IPS-18a (cell line): Measurements from ENCODE around the gene WDR82.

Experiments
- H3K27ac ChIP-seq: one replicate; pipeline ENCODE4 v1.5.1; 2013; ENCODE audit warnings: low read length
- H3K27me3 ChIP-seq: one replicate; pipeline ENCODE4 v1.6.1; 2013; ENCODE audit warnings: mild to moderate bottlenecking, low read length; ENCODE audit not compliant: control insufficient read depth, insufficient read depth
- H3K36me3 ChIP-seq: one replicate; pipeline ENCODE4 v1.6.1; 2013; ENCODE audit warnings: low read depth, low read length; ENCODE audit not compliant: control insufficient read depth
- H3K4me1 ChIP-seq: one replicate; pipeline ENCODE4 v1.6.1; 2013; ENCODE audit warnings: low read depth, low read length; ENCODE audit not compliant: control insufficient read depth
- H3K4me3 ChIP-seq: one replicate; pipeline ENCODE4 v1.5.1; 2013; ENCODE audit warnings: low read length
- H3K9ac ChIP-seq: one replicate; pipeline ENCODE4 v1.6.1; 2013; ENCODE audit warnings: mild to moderate bottlenecking, low read length, moderate library complexity
- H3K9me3 ChIP-seq: one replicate; pipeline ENCODE4 v1.6.1; 2013; ENCODE audit warnings: low read depth, low read length; ENCODE audit not compliant: control insufficient read depth

Gene WDR82

DNA sequence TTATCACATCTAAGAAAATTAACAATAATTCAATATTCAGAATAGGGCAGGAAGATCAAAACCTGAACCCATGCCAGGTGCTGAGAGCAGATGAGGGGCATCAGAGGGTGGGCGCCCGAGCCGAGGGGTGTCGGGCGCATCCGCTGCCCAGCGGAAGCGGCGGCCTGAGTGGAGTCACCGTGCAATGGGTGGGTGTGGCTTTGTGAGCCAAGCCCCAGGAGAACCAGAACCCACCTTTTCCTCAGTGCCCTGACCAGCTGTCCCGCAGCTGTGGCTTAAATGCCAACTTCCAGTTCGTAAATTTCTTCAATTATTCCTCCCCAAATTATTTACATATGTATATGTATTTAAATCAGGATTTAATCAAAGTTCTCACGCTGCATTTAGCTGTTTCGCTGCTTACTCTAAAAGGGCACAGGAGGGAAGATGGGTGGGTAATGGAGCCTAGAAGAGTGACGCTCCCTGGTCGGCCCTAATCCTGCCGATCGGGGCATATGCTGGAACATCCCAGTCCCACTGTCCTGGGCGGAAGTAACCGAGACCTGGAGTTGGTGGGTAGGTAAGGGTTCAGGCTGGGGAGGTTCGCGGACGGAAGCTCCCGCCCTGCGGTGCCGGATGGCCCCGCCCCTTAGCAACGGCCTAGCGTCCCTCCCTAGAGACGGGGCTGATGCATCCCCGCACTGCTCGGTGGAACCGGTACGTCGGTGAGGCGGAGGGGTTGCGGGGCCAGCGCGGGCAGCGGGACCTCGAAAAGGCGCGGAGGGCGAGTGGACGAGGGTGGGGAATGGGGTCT is 39.0 kb upstream of the WDR82 start:
- no peaks in the 10 kb centered on the region for H3K9me3 ChIP-seq
- H3K4me1 ChIP-seq, result no peaks in the 10 kb centered on the region
- no peaks in the 10 kb centered on the region for H3K36me3 ChIP-seq
- H3K4me3 ChIP-seq, result peak overlapping the region; percentile 58
- H3K27ac ChIP-seq, result no peak overlapping the region
- H3K27me3 ChIP-seq, result peaks cover 15% of the 10 kb centered on the region
- no peak overlapping the region for H3K9ac ChIP-seq

DNA sequence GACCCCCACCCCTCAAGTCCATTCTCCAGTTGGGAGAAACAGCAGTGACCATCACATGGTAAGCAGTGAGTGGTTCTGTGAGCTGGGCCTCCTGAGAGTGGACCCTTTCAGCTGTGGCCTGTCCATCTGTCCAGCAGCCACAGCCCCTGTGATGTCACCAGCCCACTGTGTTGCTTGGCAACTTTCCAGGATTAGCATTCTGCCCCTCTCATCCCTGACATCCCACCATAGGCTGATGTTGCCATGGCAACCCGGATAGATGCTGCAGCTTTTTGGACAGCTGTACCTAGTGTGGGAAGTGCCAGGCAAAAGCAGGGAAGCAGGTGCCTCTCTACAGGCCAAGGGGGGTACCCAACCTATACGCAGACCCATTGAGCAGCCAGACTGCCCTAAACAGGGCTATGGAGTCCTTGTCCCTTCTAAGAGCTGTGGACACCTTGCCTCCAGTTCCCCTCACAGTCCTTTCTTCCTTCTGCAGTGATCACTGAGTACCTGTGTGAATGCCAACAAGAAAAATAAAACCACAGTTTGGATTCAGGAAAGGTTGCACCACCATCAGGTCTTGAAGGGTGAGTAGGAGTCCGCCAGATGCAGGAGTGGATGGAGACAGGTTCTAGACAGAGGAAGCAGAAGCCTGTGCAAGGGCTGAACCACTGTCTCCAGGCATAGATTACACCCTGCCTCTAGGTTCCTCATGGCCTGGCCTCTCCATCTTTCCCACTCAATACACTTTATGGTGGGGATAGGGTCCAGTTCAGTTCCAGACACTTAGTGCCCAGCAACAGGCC is 37.7 kb upstream of the WDR82 start, which contains the start of gene DNAH1:
TSS of gene DNAH1 (plus strand) at position 343 of the 788 bp plus-strand sequence. CDS start 6,124 bp downstream, outside the sequence.
- Histone ChIP-seq H3K9ac (no peak within 1 kb of the TSS), H3K4me1 (no peaks in the 10 kb centered on the region), H3K9me3 (no peaks in the 10 kb centered on the region), H3K4me3 (peak within 1 kb of the TSS; percentile 58), H3K36me3 (no peaks in the 10 kb centered on the region), H3K27ac (no peak within 1 kb of the TSS), H3K27me3 (peaks cover 15% of the 10 kb centered on the region)

GRCh38 chr3:52315006-52315405 is 36.6 kb upstream of the WDR82 start:
- H3K4me3 ChIP-seq, result no peak overlapping the region
- H3K9me3 ChIP-seq, result no peaks in the 10 kb centered on the region
- H3K9ac ChIP-seq, result no peak overlapping the region
- H3K27me3 ChIP-seq, result peaks cover 15% of the 10 kb centered on the region
- no peaks in the 10 kb centered on the region for H3K4me1 ChIP-seq
- H3K36me3 ChIP-seq, result no peaks in the 10 kb centered on the region
- no peak overlapping the region for H3K27ac ChIP-seq

GRCh38 chr3:52314489-52314888 is 36.0 kb upstream of the WDR82 start:
- no peaks in the 10 kb centered on the region for H3K36me3 ChIP-seq
- no peaks in the 10 kb centered on the region for H3K9me3 ChIP-seq
- H3K27me3 ChIP-seq, result peaks cover 15% of the 10 kb centered on the region
- no peaks in the 10 kb centered on the region for H3K4me1 ChIP-seq
- no peak overlapping the region for H3K4me3 ChIP-seq
- H3K9ac ChIP-seq, result no peak overlapping the region
- no peak overlapping the region for H3K27ac ChIP-seq

DNA sequence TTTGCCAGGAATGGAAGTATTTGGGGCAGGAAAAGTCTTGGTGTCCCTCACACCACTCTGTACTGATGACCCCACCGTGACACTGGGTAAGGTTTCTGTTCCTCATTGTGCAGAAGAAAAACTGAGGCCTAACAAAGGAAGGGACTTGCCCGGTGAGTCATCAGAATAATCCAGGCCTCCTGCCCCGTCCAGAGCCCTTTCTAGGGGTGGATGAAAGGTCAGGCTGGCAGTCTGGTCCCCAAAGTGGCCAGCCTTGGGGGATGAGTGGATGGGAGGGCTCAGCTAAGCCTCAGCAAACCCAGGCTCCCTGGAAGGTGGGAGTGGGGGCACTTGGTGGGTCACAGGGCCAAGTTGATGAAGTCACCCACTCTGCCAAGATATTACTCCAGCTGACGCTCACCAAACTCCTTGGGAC is 35.3 kb upstream of the WDR82 start:
- Histone ChIP-seq H3K9me3 (no peaks in the 10 kb centered on the region), H3K27ac (no peak overlapping the region), H3K4me3 (no peak overlapping the region), H3K27me3 (peaks cover 8% of the 10 kb centered on the region), H3K4me1 (no peaks in the 10 kb centered on the region), H3K36me3 (no peaks in the 10 kb centered on the region), H3K9ac (no peak overlapping the region)

- Histone ChIP-seq H3K9ac (no peak overlapping the region), H3K4me1 (no peaks in the 10 kb centered on the region)
Measured at GRCh38 chr3:52313188-52313773, 34.8 kb upstream of the WDR82 start.

GRCh38 chr3:52311576-52312119 is 33.2 kb upstream of the WDR82 start:
- no peaks in the 10 kb centered on the region for H3K36me3 ChIP-seq
- H3K4me1 ChIP-seq, result no peaks in the 10 kb centered on the region
- H3K9ac ChIP-seq, result no peak overlapping the region
- no peaks in the 10 kb centered on the region for H3K27me3 ChIP-seq
- no peaks in the 10 kb centered on the region for H3K9me3 ChIP-seq
- H3K27ac ChIP-seq, result no peak overlapping the region
- H3K4me3 ChIP-seq, result no peak overlapping the region

More at GRCh38 chr3:52313188-52313773, 34.8 kb upstream of the WDR82 start:
- no peaks in the 10 kb centered on the region for H3K9me3 ChIP-seq
- H3K27me3 ChIP-seq, result peaks cover 3% of the 10 kb centered on the region
- H3K27ac ChIP-seq, result no peak overlapping the region
- H3K4me3 ChIP-seq, result no peak overlapping the region
- no peaks in the 10 kb centered on the region for H3K36me3 ChIP-seq

GRCh38 chr3:52310861-52311575 is 32.6 kb upstream of the WDR82 start:
- Histone ChIP-seq H3K9me3 (no peaks in the 10 kb centered on the region), H3K9ac (no peak overlapping the region), H3K27ac (no peak overlapping the region), H3K36me3 (no peaks in the 10 kb centered on the region), H3K27me3 (no peaks in the 10 kb centered on the region), H3K4me1 (no peaks in the 10 kb centered on the region), H3K4me3 (no peak overlapping the region)

- H3K4me3 ChIP-seq, result no peak overlapping the region
- no peaks in the 10 kb centered on the region for H3K4me1 ChIP-seq
- no peak overlapping the region for H3K27ac ChIP-seq
Measured at GRCh38 chr3:52308308-52308707, 29.9 kb upstream of the WDR82 start.

DNA sequence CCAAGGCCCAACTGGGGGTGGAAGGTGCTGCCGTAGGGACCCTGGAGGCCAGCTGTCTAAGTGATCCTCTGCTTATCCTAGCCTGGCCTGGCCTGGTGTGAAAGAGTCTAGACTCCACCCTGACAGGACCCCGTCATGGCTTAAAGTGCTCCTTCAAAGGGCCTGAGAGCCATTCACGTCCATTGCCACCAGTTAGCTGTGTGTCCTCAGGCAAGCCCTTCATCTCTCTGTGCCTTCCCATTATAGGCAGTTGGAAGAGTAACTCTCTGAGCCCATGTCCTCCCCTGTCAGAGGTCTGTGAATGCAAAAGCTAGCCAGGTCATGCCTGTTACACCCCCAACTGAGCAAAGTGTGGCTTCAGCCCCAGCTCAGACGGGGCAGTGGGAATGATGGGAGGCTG is 28.5 kb upstream of the WDR82 start:
- Histone ChIP-seq H3K27me3 (no peaks in the 10 kb centered on the region), H3K4me3 (no peak overlapping the region), H3K4me1 (no peaks in the 10 kb centered on the region), H3K36me3 (no peaks in the 10 kb centered on the region), H3K27ac (no peak overlapping the region), H3K9me3 (no peaks in the 10 kb centered on the region), H3K9ac (no peak overlapping the region)

More at GRCh38 chr3:52308308-52308707, 29.9 kb upstream of the WDR82 start:
- no peaks in the 10 kb centered on the region for H3K27me3 ChIP-seq
- no peaks in the 10 kb centered on the region for H3K36me3 ChIP-seq
- H3K9me3 ChIP-seq, result no peaks in the 10 kb centered on the region
- no peak overlapping the region for H3K9ac ChIP-seq

DNA sequence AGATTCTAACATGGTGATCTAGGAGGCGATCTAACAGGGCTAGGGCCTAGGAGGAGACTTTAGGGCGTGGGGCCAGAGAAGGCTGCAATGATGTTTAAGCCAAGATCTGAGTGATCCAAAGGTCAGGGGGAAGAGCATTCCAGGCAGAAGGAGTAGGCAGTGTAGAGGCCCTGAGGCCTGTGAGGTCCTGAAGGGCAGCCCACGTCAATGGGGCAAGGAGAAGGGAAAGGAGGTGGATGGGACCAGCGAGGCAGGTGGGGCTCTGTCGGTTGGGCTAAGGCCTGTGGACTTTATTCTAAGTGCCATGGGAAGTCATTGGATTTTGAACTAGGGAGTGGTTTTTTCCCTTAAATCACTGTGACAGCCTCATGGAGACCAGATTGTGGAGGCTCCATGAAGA is 27.5 kb upstream of the WDR82 start:
- H3K27me3 ChIP-seq, result no peaks in the 10 kb centered on the region
- no peak overlapping the region for H3K4me3 ChIP-seq
- H3K36me3 ChIP-seq, result no peaks in the 10 kb centered on the region
- no peaks in the 10 kb centered on the region for H3K9me3 ChIP-seq
- no peaks in the 10 kb centered on the region for H3K4me1 ChIP-seq
- no peak overlapping the region for H3K9ac ChIP-seq
- H3K27ac ChIP-seq, result no peak overlapping the region
